Mucosa of rectum (tissue), 2 donors: Measurements from ENCODE around the gene LARGE1.

Source experiments
- H3K27ac ChIP-seq, 2 donors: one replicate each; pipeline ENCODE4 v1.7.0; 2013; ENCODE audit warnings: inconsistent platforms in 2 of 2, low read depth in 2 of 2, low read length in 2 of 2
- H3K27me3 ChIP-seq, 2 donors: one replicate each; pipeline ENCODE4 v1.7.0; 2013; ENCODE audit warnings: low read length in 2 of 2; ENCODE audit not compliant: control insufficient read depth in 2 of 2, insufficient read depth in 2 of 2
- H3K36me3 ChIP-seq, 2 donors: one replicate each; pipeline ENCODE4 v1.7.0; 2013; ENCODE audit warnings: low read length in 2 of 2; ENCODE audit not compliant: control insufficient read depth in 2 of 2, insufficient read depth in 2 of 2
- H3K4me1 ChIP-seq, 2 donors: one replicate each; pipeline ENCODE4 v1.7.0; 2013; ENCODE audit warnings: low read length in 2 of 2, mild to moderate bottlenecking in 1 of 2; ENCODE audit not compliant: control insufficient read depth in 2 of 2, insufficient read depth in 2 of 2
- H3K4me3 ChIP-seq, 2 donors: one replicate each; pipeline ENCODE4 v1.7.0; 2013; ENCODE audit warnings: low read length in 2 of 2
- H3K9ac ChIP-seq, 2 donors: one replicate each; pipeline ENCODE4 v1.7.0; 2013; ENCODE audit warnings: low read length in 2 of 2, low read depth in 1 of 2, mild to moderate bottlenecking in 1 of 2
- H3K9me3 ChIP-seq, 2 donors: one replicate each; pipeline ENCODE4 v1.7.0; 2013; ENCODE audit warnings: low read length in 2 of 2; ENCODE audit not compliant: control insufficient read depth in 2 of 2
- donor health status: healthy.
- donor health status: Normal muscosa, but diverticular disease.

Gene LARGE1

DNA sequence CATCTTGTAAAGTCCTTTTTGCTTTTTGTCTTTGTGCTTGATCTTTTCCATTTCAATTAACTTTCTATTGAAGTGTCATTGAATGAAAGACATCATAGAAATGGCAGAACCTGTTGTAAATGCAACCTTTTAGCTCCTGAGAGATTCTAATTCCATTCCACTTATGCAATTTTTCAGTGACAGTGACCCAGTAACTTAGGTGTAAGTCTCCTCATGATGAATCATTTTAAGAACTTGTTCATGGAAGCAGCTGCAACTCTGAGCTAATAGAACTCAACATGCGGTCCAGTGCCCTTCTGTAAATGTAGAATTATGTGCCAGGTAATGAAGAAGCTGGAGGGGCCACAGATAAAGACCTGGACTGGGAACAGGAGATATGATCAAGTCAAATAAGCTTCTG is 463.8 kb downstream of the LARGE1 start:
- no peak overlapping the region for H3K27ac ChIP-seq
- H3K9me3 ChIP-seq = no peaks in the 10 kb centered on the region
- no peak overlapping the region for H3K4me3 ChIP-seq
- H3K36me3 ChIP-seq = no peaks in the 10 kb centered on the region
- no peaks in the 10 kb centered on the region for H3K27me3 ChIP-seq
- H3K9ac ChIP-seq = no peak overlapping the region
- H3K4me1 ChIP-seq = no peaks in the 10 kb centered on the region

DNA sequence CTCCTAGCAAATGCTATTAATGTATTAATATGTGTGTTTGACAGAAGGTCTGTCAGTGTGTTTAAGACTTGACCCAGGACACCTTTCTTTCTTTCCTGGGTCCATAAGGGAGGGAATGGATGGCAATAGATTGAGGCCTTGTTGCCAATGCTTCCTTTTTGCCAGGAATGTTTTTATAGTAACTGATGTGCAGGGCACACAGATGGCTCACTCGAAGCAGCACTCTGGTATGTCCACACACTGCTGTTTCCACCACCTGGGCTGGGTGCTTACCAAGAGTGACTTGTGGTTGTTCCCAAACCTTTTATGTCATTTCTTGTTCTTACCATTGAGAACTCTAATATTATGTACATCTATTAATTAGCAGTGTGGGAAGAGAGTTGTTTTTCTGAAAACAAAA is 465.2 kb downstream of the LARGE1 start:
- H3K27me3 ChIP-seq = no peaks in the 10 kb centered on the region
- no peak overlapping the region for H3K27ac ChIP-seq
- no peaks in the 10 kb centered on the region for H3K4me1 ChIP-seq
- H3K4me3 ChIP-seq = no peak overlapping the region
- H3K36me3 ChIP-seq = no peaks in the 10 kb centered on the region
- no peak overlapping the region for H3K9ac ChIP-seq
- no peaks in the 10 kb centered on the region for H3K9me3 ChIP-seq

DNA sequence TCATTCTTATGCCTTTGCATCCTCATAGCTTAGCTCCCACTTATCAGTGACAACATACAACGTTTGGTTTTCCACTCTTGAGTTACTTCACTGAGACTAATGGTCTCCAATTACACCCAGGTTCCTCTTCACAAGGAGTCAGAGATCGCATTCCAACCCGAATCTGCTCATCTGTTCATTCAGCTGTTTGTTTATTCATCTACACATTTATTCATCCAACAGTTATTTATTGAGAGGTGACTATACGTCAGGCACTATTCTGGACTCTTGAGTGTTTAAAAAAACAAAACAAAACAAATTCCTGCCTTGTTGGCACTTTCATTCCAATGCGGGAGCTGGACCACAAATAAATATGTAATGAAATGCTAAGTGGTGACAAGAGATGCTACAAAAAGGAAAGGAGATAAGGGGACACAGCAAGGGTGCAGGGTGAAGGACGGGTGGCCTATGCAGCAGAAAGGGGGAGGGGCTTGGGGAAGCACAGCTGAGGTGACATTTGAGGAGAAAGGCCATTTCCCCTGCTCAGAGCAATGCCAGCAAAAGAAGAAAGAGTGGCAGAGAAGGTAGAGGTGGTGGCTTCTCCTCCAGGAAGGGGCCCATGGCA is 468.3 kb downstream of the LARGE1 start:
- no peak overlapping the region for H3K4me3 ChIP-seq
- H3K9ac ChIP-seq = no peak overlapping the region
- no peaks in the 10 kb centered on the region for H3K27me3 ChIP-seq
- no peaks in the 10 kb centered on the region for H3K9me3 ChIP-seq
- H3K36me3 ChIP-seq = no peaks in the 10 kb centered on the region
- H3K4me1 ChIP-seq = no peaks in the 10 kb centered on the region
- no peak overlapping the region for H3K27ac ChIP-seq

DNA sequence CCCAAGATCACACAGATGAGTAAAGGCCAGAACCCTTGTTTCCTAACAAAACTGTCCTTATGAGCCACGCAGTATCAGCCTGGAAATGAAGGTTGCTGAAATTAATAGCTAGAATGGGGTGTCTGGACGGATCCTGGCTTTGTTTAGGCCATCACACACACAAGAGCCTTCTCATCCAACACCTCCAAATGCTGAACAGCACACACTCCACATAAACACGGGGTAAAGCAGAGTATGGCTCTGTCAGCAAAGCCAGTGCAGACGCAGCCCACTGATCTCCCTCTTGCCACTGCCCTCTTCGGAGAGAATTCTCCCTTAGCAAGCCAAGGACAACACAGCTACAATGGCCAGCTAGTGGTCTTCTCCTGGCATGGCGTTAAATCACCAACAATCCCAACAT is 469.5 kb downstream of the LARGE1 start:
- Histone ChIP-seq H3K27ac (no peak overlapping the region), H3K9ac (no peak overlapping the region), H3K9me3 (no peaks in the 10 kb centered on the region), H3K4me3 (no peak overlapping the region), H3K36me3 (no peaks in the 10 kb centered on the region), H3K4me1 (no peaks in the 10 kb centered on the region), H3K27me3 (no peaks in the 10 kb centered on the region)

- Histone ChIP-seq H3K4me3 (no peak overlapping the region), H3K36me3 (no peaks in the 10 kb centered on the region), H3K27me3 (no peaks in the 10 kb centered on the region), H3K9me3 (no peaks in the 10 kb centered on the region), H3K27ac (no peak overlapping the region), H3K9ac (no peak overlapping the region), H3K4me1 (no peaks in the 10 kb centered on the region)
Observed at GRCh38 chr22:33447733-33448132, 472.5 kb downstream of the LARGE1 start.

DNA sequence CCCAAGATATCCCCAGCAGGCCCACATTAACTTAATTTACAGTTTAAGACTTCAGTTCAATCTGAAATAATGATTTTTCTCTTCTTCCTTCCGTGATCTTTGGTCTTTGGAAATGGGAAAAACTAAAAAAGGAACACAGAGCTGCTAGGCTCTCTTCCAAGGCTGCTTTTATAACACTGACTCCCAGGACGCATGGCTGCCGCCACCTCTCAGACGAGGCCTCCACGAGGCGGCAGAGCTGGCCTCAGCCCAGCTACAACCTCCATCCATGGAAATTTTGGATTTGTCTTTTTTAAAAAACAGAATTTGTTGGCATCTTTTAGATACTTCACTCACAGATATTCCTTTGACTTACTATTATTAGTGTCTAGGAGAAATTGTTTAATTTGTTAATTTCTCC is 476.6 kb downstream of the LARGE1 start:
- no peaks in the 10 kb centered on the region for H3K9me3 ChIP-seq
- H3K27ac ChIP-seq = no peak overlapping the region
- no peak overlapping the region for H3K4me3 ChIP-seq
- H3K9ac ChIP-seq = no peak overlapping the region
- no peaks in the 10 kb centered on the region for H3K36me3 ChIP-seq
- no peaks in the 10 kb centered on the region for H3K27me3 ChIP-seq
- no peaks in the 10 kb centered on the region for H3K4me1 ChIP-seq

DNA sequence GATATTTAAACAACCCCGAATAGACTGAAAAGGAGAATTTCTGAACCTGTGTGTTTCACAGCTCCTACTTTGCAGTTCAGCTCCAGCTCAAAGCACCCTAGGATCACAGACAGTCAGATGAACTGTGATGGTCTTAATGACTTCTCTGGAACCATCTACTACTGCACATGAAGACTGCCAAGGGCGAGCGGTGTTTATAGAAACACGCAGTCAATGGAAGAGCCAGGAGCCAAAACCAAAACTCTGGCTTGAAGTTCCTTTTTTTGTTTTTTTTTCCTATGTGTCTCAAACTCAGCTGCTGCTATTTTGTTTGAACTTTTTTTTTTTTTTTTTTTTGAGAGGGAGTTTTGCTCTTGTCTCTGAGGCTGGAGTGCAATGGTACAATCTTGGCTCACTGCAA is 479.5 kb downstream of the LARGE1 start:
- Histone ChIP-seq H3K27me3 (no peaks in the 10 kb centered on the region), H3K9me3 (no peaks in the 10 kb centered on the region), H3K9ac (no peak overlapping the region), H3K27ac (no peak overlapping the region), H3K36me3 (no peaks in the 10 kb centered on the region), H3K4me3 (no peak overlapping the region), H3K4me1 (no peaks in the 10 kb centered on the region)

GRCh38 chr22:33438273-33438672 is 482.0 kb downstream of the LARGE1 start:
- Histone ChIP-seq H3K4me3 (no peak overlapping the region), H3K27me3 (no peaks in the 10 kb centered on the region), H3K9me3 (no peaks in the 10 kb centered on the region), H3K27ac (no peak overlapping the region), H3K9ac (no peak overlapping the region), H3K36me3 (no peaks in the 10 kb centered on the region), H3K4me1 (no peaks in the 10 kb centered on the region)

DNA sequence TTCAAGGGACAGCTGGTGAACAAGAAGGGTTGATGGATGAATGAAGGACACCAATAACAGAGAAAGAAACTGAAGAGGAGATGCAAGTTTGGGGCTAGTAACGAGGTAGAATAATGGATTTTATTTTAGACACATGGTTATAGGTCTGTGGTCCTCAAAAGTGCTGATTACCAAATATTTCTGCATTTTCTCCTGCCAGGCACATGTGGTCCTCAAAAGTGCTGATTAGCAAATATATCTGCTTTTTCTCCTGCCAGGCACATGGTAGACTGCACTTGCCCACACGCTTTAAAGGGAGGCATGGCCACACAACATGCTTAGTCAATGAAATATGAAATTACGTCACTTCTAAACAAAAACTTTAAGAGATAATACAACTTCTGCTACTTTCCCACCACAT is 489.0 kb downstream of the LARGE1 start:
- Histone ChIP-seq H3K27me3 (no peaks in the 10 kb centered on the region), H3K9ac (no peak overlapping the region), H3K4me3 (no peak overlapping the region), H3K27ac (no peak overlapping the region), H3K4me1 (no peaks in the 10 kb centered on the region), H3K9me3 (no peaks in the 10 kb centered on the region), H3K36me3 (no peaks in the 10 kb centered on the region)

GRCh38 chr22:33429281-33429680 is 491.0 kb downstream of the LARGE1 start:
- Histone ChIP-seq H3K9ac (no peak overlapping the region), H3K36me3 (no peaks in the 10 kb centered on the region), H3K27me3 (no peaks in the 10 kb centered on the region), H3K9me3 (no peaks in the 10 kb centered on the region), H3K4me3 (no peak overlapping the region), H3K27ac (no peak overlapping the region), H3K4me1 (no peaks in the 10 kb centered on the region)

DNA sequence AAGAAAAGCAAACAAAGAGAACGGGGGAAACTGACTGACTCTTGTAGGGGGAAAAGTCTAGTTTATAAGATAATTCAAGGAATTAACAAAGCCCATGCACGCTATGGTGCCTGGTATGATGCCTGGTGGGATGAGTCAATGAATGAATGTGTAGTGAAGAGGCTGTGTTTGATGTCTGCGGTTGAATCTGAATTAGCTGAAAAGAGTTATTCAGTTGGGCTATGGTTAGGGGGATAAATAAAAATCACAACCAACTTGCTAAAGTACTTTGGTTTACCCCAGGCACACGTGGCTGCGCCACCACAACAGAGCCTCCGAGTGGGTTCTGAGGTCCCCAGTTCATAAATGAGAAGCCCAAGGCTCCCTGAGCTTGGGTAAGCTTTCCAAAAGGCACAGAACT is 492.8 kb downstream of the LARGE1 start:
- Histone ChIP-seq H3K4me1 (no peaks in the 10 kb centered on the region), H3K9ac (no peak overlapping the region), H3K4me3 (no peak overlapping the region), H3K27ac (no peak overlapping the region), H3K27me3 (no peaks in the 10 kb centered on the region), H3K9me3 (no peaks in the 10 kb centered on the region), H3K36me3 (no peaks in the 10 kb centered on the region)
